ENCODE results near the gene C17orf67. TPM values are rescaled to one million over a fixed set of nuclear protein-coding genes. Genes with fewer than 3 reads are reported as not detected.

C17orf67 gene
- total and polyA plus RNA-seq, 2 of the 8 experiments (the other 6 are each of a cell fraction or from before 2014, with no cell fraction given): 0.67 to 2.2 TPM

GRCh38 chr17:56744721-56745120 lies 89.0 kb downstream of the C17orf67 start:
- Histone ChIP-seq H4K5ac (ENCODE audit: insufficient read length, low read depth, low read length) (no peak overlapping the region), H3K4me1 (replicated peaks in 1 of 4; ENCODE audit: control insufficient read depth in 3 of 4, insufficient read depth in 4 of 4, low read length in 3 of 4) (no peaks in the 10 kb centered on the region), H3K4me3 (ENCODE audit: extremely low read depth in 1 of 4, insufficient read depth in 2 of 4, low read depth in 3 of 4, low read length in 4 of 4) (no peak overlapping the region), H2BK120ac (replicated peaks; ENCODE audit: low read depth, low read length) (no peak overlapping the region), H3K18ac (ENCODE audit: extremely low read depth, low read length) (no peak overlapping the region), H2BK5ac (ENCODE audit: low read depth, low read length) (no peak overlapping the region), H3K23ac (ENCODE audit: insufficient read length) (no peak overlapping the region), H3K36me3 (ENCODE audit: control insufficient read depth in 2 of 4, insufficient read depth in 4 of 4, low read length in 3 of 4) (no peaks in the 10 kb centered on the region), H2AFZ (ENCODE audit: low read length) (no peak overlapping the region; the same call in 1 of the 2 replicates), H2BK15ac (ENCODE audit: low read length) (no peak overlapping the region), H3K56ac (replicated peaks; ENCODE audit: insufficient read length, low read depth, low read length) (no peak overlapping the region), H3K9ac (replicated peaks in 1 of 4; ENCODE audit: extremely low read depth in 1 of 4, low read depth in 3 of 4, low read length in 3 of 4) (no peak overlapping the region), H3K14ac (ENCODE audit: insufficient read length) (no peak overlapping the region), H3K23me2 (ENCODE audit: low read depth, low read length) (no peaks in the 10 kb centered on the region; the same call in 1 of the 2 replicates), H3K27ac (ENCODE audit: low read depth, low read length) (no peak overlapping the region), H2BK12ac (ENCODE audit: low read depth, low read length) (no peak overlapping the region), H3K79me2 (ENCODE audit: control insufficient read depth in 1 of 2, insufficient read depth in 2 of 2, low read length in 2 of 2) (no peaks in the 10 kb centered on the region), H4K91ac (replicated peaks; ENCODE audit: insufficient read length, low read length) (no peak overlapping the region), H3K4ac (replicated peaks; ENCODE audit: insufficient read length, low read depth, low read length) (no peak overlapping the region), H3K79me1 (ENCODE audit: low read depth, low read length) (no peaks in the 10 kb centered on the region), H4K20me1 (replicated peaks in 1 of 2; ENCODE audit: control insufficient read depth in 1 of 2, insufficient read depth in 2 of 2, low read length in 2 of 2) (no peaks in the 10 kb centered on the region), H3K4me2 (ENCODE audit: insufficient read depth in 1 of 2, low read depth in 2 of 2, low read length in 2 of 2) (no peak overlapping the region), H3K9me3 (ENCODE audit: insufficient read depth in 2 of 2, low read depth in 1 of 2, low read length in 1 of 2) (no peaks in the 10 kb centered on the region), H2AK5ac (ENCODE audit: low read depth, low read length) (no peak overlapping the region), H4K8ac (ENCODE audit: extremely low read depth, insufficient read depth, low read length) (no peak overlapping the region), H2BK20ac (ENCODE audit: low read length) (no peak overlapping the region), H3K27me3 (replicated peaks in 1 of 4; ENCODE audit: control insufficient read depth in 3 of 4, extremely low read depth in 1 of 4, insufficient read depth in 3 of 4, low read length in 3 of 4) (no peaks in the 10 kb centered on the region)
- POLR2A ChIA-PET (ENCODE audit: partially characterized antibody): no interaction called here
- DNase-seq (ENCODE audit: low read depth in 1 of 2, low spot score in 2 of 2) (no peak), FAIRE-seq (no peak)
- CTCF ChIA-PET (ENCODE audit: partially characterized antibody): interaction anchor here (0.8 to 1.3 kb wide), 2 partner anchors 26 to 80 kb away, joined by 4 to 5 read pairs; no protein-coding TSS in a partner anchor
- 92% methylated on average over 7 of the region's 7 CpGs; no CpG with 5 or more reads in 1 of the 2 experiments for WGBS, 2 experiments (ENCODE audit: extremely low coverage in 1 of 2, insufficient coverage in 1 of 2, insufficient read length in 1 of 2, insufficient replicate concordance in 2 of 2, low coverage in 1 of 2, low lambda C conversion rate in 2 of 2, missing lambda C conversion rate in 1 of 2)
- TF ChIP-seq CBX5 (IDR thresholded peaks at IDR 0.05; ENCODE audit: low read depth, low read length) (no peak), E2F6 (IDR thresholded peaks at IDR 0.05) (no peak), CTCF (IDR thresholded peaks at IDR 0.05; ENCODE audit: control extremely low read depth in 1 of 3, insufficient read depth in 1 of 3, low read depth in 1 of 3, low read length in 3 of 3) (no peak), CHD2 (IDR thresholded peaks at IDR 0.05; ENCODE audit: low read length) (no peak), FOSL1 (IDR thresholded peaks at IDR 0.05; ENCODE audit: insufficient read depth, low read depth, low read length) (no peak), EZH2 (IDR thresholded peaks at IDR 0.05; ENCODE audit: low read depth, low read length, severe bottlenecking) (no peak), CREB1 (IDR thresholded peaks at IDR 0.05) (no peak), SP2 (IDR thresholded peaks at IDR 0.05; ENCODE audit: low read length) (no peak), GABPA (IDR thresholded peaks at IDR 0.05; ENCODE audit: borderline replicate concordance, insufficient read depth, low read length) (no peak), RFX5 (IDR thresholded peaks at IDR 0.05; ENCODE audit: borderline replicate concordance, low read depth, low read length) (no peak), RNF2 (IDR thresholded peaks at IDR 0.05; ENCODE audit: borderline replicate concordance, low read depth, low read length, missing control alignments, poor library complexity, severe bottlenecking) (no peak)

Data from H1 (cell line).